GM21447 (cell line): ENCODE measurements around the gene NUDCD3.
A peak's percentile ranks its signal among the peaks of the same experiment; 100 is the strongest.
"Not testable (repeated sequence)": the region's sequence is repeated elsewhere in the genome, so short reads cannot be mapped to it uniquely, and the experiment has no call there.

Source experiments
- ATAC-seq: cut with Tn5 transposase; IDR thresholded peaks from one replicate; pipeline ENCODE4 v1.9.1; 2021; ENCODE audit not compliant: unreplicated experiment

NUDCD3 gene

DNA sequence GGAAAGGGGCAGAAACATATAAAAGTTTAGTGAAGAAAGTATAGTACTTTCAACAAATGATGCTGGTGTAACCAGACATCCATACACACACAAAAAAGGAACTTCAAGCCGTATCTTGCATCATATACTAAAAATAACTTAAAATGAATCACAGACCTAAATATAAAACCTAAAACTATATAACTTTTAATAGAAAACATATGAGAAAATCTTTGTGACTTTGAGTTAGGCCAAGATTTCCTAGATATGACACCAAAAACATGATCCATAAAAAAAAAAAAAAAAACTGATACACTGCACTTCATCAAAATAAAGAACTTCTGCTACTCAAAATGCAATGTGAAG, 40.9 kb downstream of the NUDCD3 start:
- no peak for ATAC-seq

DNA sequence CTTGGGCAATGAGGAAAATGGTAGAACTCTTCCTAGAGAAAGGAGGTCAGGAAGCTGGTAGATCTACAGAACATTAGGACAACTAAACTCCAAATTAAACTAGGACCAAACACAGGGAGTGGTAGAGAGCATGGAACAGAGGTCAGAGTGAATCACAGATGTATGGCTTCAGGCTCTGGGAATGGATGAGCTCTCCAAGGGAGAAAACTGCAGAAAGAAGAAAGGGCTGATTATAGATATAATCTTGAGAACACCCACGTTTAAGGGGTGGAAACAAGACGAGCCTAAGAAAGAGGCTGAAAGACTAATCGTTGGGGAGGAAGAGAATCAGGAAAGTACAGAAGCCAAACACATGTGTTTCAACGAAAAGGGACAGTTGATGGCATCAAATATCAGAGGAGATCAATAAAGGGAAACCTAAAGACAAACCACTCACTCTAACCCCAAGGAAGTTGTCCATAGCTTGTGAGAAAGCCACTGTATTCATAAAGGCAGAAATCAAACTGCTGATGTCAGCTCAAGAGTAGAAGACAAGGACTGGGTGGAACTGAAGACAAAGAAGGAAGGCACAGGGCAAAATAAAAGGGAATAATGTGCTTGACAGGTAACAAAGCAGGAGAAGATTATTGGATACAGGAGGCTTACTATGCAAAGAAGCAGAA, 41.4 kb downstream of the NUDCD3 start:
- no peak for ATAC-seq

DNA sequence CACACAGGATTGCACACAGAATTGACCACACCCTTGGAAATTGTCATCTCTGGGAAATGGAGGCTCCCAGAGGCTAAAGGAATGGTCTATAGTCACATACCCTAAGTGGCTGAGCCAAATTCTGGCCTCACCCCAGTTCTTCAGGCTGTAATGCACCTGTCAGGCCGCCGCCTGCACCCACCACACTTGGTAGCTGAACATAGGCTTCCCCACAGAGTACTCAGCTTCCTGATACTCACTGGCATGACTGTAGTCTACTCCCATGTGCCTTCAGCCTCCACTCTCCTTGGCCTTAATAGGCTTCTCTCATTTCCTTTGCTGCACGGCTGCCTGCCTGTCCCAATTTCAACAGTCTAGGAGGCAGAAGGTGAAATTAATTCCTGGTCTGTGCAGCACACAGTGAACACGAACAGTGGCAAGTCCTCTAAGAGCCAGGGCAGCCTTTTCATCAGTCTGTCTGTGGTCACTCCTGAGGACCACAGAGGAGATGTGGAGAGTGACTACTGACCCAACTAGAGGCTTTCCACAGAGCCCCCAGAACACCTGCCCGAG, 42.5 kb downstream of the NUDCD3 start:
- no peak for ATAC-seq

DNA sequence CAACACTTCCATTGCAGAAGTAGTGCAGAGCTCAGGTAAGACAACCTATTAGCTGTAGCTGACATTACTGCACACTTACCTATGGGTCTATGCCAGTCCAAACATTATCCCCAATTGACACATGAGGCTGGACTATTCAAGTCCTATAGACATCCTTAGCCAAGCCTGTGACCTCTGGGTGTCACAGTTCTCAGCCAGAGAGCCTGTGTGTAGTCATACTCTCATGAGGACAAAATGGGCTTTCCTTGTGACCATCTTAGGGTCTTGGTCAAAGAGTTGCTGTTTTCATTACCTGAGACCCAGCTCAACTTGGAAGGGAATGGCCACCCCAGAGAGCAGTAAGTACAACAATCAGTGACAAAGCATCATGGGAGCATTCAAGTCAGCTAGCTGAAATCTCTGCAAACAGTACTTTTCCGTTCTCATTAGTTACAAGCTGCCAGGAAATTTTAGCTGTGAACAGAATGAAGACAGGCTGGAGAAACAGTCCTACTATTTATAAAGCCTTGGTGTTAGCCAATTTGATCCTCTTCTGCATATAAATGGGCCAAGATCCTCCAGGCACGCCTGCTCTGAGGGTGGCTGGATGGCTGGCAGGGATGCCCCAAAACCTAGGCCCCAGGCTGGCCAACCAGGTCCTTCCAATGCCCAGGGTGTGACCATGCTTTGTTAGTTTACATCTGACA, 44.3 kb downstream of the NUDCD3 start:
- ATAC-seq = no peak

DNA sequence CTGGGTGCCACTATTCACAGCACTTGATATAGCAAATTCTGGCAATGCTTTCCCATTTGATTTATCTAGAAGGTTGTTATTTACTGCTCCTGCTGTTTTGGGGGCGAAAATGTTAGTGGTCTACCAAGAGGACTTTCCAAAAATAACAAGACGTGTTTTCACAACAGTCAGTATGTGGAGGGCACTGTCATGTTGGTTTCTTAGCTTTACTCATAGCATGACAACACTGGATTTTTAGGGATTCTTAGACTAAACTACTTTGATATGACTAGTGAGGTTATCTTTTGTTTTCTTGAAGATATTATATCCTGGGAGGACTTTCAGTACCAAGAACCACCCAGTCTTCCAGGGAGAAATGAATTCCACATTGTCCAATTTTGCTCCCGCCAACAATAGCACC, 49.4 kb downstream of the NUDCD3 start:
- no peak for ATAC-seq

DNA sequence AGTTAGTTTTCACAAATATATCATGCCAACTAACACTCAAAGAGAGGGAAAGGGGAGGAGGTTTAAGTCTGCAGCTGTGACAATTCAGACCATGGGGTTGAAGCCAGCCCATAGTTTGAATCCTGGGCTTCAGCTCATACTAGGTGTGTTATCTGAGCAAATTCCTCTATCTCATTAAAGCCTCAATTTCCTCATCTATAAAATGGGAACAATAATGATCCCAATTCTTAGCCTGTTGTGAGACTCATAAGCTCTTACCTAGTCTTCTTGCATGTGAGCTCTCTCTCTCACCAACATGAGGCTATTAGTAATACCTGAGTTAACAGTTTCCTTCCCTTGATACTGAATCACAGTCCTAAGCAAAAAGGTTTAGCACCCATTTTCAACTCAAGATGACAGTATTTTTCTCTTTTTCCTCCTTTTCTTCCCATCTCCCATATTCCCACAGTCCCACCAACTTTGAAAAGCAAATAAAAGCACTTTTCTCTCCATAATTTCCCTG, 49.8 kb downstream of the NUDCD3 start:
- no peak for ATAC-seq

DNA sequence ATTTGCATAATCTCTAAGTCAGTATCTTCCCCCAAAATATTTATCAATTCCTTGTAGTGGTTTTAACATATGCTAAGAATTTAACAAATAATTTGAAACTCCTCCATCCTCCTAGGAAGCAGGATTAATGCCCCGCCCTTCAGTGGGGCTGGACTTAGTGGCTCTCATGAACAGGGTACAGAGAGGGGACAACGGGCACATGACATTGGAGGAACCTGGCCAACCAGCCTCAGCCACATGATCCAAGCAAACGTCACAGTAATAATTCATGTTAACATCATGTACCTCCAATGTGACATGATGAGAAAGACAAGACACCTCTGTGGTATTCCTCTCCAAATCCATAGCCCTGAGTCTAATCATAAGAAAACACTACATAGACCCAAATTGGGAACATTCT, 50.5 kb downstream of the NUDCD3 start:
- no peak for ATAC-seq

DNA sequence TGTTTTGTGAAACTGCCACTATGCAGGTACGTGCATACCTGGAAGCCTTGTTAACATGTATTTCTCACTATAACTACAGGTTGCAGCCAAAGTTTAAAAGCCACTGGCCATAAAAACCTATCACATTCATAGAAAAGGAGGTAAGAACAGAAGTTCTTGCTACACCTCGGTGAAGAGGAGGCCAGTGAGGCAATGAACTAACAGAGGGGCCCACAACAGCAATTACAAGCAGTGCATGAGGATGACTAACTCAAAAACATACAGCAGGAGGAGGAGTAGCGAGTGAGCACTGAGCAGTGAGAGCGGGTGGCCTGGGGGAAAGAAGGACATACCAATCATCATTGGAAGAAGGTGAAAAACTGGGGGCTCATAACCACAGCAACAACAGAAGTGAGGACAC, 51.6 kb downstream of the NUDCD3 start:
- ATAC-seq = no peak

DNA sequence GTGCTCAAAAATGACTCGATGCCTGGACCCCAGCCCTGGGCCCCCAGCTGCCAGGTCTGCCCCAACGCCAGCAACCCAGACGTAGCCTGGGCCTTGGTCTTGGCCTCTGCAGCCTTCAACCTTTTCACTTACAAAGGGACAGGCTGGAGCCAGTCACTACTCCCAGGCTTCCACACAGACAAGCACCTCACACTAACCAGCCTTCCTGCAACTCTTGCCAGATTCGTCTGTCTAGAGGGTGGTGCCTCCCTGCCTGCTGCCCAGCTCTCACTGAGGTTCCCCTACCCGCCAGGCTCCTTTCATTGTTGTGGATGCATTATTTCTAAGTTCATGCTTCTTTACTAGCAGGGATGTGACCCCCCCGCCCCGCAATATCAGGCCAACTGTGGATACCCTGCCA, 56.3 kb downstream of the NUDCD3 start:
- ATAC-seq = no peak

DNA sequence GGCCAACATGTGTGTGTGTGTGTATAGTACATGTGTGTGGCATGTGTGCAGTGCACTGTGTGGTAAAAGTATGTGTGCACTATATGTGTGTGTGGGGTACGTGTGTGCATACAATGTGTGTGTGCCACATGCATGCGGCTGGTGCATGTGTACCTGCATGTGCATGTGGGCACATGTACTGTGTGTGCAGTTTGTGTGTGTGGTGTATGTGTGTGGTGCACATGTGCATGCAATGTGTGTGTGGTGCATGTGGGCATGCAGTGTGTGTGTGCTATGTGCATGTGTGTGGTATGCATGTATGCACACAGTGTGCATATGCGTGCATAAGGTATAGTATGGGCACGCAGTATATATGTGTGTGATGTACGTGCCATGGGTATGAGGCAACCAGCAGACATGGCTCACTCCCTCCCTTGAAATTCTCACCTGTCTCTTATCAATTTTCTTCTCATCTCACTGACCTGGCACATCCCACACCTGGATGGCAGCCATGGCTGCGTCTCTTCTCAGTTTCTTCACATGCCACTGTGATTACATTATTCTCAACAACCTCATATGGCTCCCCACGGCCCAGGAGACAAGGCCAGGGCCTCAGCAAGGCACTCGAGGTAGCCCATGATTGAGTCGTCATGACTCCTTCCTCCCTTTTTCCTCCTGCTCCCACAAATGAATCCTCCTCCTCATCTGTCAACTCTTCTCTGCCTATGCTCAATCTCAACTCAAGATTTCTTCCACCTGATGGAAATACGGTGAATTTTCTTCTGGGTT, 57.0 kb downstream of the NUDCD3 start:
- ATAC-seq = no peak

DNA sequence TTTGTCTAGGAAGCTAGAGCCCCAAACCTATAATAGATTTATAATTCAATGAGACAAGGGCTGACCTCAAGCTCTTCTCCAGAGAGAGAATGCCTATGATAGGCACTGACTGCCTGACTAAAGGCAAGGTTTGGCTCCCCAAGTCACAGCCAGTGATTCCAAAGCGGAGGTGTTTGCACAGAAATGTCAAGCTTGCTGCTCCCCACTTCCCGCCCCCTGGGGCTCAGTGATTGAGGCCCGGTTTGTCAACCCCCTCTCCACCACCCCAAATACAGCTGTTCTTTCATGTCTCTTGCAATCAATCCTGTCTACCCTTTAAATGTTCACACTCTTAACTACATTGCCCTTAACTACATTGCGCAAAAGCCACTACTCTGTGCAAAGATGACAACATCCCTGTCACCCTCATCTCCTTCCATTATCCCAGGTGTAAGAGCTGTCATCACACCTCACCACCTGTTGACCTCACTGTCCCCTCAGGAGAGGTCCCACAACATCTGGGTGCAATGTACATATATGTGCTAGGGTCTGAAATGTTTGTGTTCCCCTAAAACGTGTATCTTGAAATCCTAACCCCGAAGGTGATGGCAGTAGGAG, 58.0 kb downstream of the NUDCD3 start:
- ATAC-seq = no peak

DNA sequence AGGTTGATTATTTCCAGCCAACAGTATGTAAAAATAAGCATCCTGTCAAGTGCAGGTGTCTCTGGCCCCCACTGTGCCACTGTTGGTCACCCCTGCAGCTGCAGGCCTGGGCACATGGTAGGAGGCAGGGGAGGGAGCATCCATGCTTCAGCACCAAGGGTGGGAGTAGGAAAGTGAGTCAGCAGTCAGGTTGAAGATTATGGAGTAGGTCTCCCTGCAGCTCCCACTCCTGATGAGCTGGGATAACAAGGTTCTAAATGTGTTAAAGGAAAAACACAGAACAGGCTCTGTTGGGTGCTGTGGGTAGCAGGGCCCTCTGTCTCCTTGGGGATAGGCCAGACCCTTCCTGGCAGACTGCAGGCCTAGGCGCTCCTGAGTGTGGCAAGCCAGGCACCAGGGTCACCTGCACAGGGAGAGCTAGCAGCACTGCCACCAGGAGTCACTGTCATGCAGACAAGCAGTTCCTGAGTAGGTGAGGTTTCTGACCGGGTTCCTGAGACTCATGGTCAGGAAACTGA, 59.3 kb downstream of the NUDCD3 start:
- ATAC-seq = peak; percentile 63

DNA sequence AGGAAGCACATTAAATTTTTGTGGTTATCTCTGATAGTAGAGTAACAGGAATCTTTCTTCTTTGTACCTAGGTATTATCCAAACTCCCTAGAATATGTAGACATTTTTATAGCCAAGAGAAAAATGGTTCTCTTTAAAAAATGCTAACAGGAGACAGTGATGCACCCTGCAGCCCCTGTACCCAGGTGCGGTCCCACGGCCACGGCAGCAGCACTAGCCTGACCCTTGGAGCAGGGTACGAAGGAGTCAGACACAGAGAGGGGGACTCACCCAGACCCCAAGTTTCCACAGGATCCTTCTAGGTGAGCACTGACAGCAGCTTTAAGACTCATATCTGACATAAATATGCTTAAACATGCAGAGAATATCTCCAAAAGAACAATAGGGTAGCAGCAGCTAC, 60.4 kb downstream of the NUDCD3 start:
- no peak for ATAC-seq

DNA sequence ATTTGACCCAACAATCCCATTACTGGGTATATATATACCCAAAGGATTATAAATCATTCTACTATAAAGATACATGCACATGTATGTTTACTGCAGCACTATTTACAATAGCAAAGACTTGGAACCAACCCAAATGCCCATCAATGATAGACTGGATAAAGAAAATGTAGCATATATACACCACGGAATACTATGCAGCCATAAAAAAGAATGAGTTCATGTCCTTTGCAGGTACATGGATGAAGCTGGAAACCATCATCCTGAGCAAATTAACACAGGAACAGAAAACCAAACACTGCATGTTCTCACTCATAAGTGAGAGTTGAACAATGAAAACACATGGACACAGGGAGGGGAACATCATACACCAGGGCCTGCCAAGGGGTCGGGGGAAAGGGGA, 65.7 kb downstream of the NUDCD3 start:
- not testable (repeated sequence) for ATAC-seq

DNA sequence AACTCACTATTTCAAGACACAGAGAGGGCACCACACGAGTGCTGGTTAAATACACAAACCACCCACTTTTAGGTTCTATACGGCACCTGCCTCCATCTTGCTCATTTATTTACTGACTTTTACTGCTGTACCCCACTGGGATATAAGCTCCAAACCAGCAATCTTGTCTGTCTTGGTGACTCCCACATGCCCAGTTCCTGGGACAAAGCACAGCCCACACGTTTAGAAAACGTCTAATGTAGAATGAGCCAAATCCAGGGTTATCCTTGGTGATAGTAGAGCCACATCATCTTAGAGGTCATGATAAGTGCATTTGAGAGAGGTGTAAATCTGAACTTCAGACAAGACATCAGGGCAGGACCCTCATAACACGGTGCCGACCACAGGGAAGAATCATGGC, 73.5 kb downstream of the NUDCD3 start:
- no peak for ATAC-seq

DNA sequence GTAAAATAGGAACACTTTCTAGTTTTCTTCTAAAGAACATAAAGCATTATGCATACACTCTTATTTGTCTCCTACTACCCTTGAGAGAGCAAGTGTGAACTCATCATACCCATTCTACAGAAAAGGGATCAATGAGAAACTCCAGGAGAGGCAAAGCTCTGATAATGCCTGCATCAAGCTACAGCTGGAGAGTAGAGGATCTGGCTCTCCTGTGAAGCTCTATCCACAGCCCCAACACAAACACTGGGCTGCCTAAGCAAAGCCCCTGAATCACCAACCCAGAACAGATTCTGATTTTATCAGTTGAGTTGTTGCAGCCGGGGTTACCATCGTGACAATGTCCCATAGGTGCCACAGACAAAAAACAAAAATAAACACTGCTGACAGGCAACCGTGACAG, 74.9 kb downstream of the NUDCD3 start:
- no peak for ATAC-seq

DNA sequence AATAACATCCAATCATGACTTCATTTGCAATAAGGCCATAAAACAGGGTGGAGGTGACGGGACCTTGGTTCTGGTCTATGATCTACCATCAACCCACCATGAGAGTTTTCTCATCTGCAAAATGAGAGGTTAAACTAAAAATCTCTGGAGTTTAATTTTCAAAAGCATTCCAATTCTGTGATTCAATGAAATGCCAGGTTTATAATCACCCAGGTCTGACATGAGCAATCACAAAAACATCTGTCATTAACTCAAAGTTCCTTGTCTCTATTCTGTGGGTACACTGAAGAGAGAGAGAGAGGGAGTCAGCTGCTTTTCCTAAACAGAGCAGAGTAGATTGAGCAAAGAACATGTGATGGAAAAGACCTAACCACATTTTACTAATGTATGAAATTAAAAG, 75.4 kb downstream of the NUDCD3 start:
- no peak for ATAC-seq

DNA sequence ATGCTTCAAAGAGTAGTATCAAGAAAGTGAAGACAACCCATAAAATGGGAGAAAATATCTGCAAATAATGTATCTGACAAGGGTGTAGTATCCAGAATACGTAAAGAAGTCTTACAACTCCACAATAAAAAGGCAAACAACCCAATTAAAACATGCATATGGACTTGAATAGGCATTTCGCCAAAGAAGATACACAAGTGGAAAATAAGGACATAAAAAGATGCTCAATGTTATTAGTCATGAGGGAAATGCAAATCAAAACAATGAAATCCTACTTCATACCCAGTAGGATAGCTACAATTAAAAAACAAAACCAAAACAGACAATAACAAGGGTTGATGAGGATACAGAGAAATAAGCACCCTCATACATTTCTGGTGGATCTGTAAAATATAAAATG, 79.2 kb downstream of the NUDCD3 start:
- ATAC-seq = no peak

DNA sequence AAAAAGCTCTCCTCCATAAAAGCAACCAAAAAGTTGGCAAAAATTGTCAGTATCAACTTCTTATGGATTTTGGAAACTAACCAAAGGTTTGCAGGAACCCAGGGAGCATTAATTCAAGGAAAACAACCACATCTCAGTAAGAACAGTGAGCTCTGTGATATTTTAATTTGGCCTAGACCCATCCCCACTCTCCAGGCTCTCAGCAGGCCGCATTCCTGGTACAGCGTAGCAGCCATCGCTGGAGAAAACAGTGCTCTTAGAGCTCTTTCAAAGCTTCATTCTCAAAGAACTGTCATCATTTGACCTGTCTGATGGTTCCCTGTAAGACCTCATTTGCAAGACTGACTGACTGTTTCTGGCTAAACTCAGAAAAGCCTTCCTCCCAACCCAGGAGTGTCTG, 81.9 kb downstream of the NUDCD3 start:
- no peak for ATAC-seq

DNA sequence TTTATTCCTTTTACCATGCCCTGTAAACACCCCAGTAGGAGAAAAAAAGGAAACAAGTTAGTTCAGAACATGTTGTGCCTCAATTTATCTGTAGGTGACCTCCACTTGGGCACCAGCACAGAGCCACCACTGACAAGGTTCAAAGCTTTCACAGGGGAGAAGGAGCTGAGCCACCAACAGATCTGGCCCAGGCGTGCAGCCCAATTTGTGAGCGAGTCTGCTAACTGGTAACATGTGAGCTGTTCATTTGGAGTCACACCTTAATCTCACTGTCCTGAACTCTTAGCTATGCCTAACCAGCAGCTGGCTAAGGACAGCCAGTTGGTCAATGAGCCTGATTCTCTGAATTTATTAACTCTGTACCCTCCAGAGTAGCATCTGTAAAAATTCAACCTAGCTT, 86.7 kb downstream of the NUDCD3 start:
- ATAC-seq = no peak

DNA sequence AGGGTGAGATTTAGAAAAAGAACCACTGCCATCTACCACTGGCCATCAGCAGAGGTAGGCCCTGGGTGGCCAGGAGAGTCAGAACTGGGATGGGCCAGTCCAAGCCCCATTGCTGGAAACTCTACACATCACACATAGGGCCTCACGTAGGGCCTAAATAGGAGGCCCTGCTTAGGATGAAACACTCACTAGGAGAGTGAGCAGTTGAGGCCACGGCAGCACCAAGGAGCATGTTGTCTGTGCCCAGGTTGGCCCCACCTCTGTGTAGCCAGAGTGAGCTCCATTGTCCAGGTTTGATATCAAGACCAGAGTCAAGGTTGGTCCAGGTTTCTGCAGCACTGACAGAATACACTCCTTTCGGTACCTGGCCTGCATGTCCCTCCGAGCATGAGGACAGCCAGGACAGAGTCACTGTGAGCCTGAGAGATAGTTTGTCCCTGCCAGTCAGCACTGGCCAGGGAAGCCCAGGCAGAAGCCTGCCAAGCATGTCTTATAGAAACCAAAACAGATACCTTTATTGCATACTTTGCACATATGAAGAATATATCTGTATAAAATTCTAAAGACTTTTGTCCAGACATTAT, 87.2 kb downstream of the NUDCD3 start:
- ATAC-seq = no peak
